Suprapubic skin (tissue), 4 donors: ENCODE results near the gene LATS2. TPM values are rescaled to one million over a fixed set of nuclear protein-coding genes. Genes with fewer than 3 reads are reported as not detected.

Experiments
- DNase-seq, 2 donors: peaks; one replicate each; pipeline ENCODE4 v3.0.0-alpha.2; 2019; ENCODE audit warnings: low spot score in 2 of 2
- H3K27ac ChIP-seq: fragments of 200-600 bp; sonication (generic); one replicate; pipeline ENCODE4 v1.5.1; 2019
- H3K27me3 ChIP-seq: fragments of 200-600 bp; sonication (generic); one replicate; pipeline ENCODE4 v1.5.1; 2019
- H3K36me3 ChIP-seq: fragments of 200-600 bp; sonication (generic); one replicate; pipeline ENCODE4 v1.5.1; 2019
- H3K4me1 ChIP-seq: fragments of 200-600 bp; sonication (generic); one replicate; pipeline ENCODE4 v1.5.1; 2019
- H3K4me3 ChIP-seq: fragments of 200-600 bp; sonication (generic); one replicate; pipeline ENCODE4 v1.5.1; 2019; ENCODE audit warnings: mild to moderate bottlenecking
- H3K9me3 ChIP-seq: fragments of 200-600 bp; sonication (generic); one replicate; pipeline ENCODE4 v1.5.1; 2019
- EP300 ChIP-seq: sonication (generic); formaldehyde crosslinking; IDR thresholded peaks from one replicate; pipeline ENCODE4 v1.6.1; 2017; ENCODE audit warnings: antibody characterized with exemption
- POLR2A ChIP-seq, 2 donors: fragments of 450-650 bp; IDR thresholded peaks; one replicate each; pipeline ENCODE4 v1.6.1; 2017; ENCODE audit warnings: antibody characterized with exemption in 2 of 2, mild to moderate bottlenecking in 2 of 2, moderate library complexity in 2 of 2
- POLR2AphosphoS5 ChIP-seq, 3 donors: sonication (generic); formaldehyde crosslinking; IDR thresholded peaks; one replicate each; pipeline ENCODE4 v1.6.1; 2017; ENCODE audit warnings: antibody characterized with exemption in 3 of 3
- WGBS: methylation state at CpG from one replicate; pipeline ENCODE4 v1.1.5; 2018; 5-methylcytosine and 5-hydroxymethylcytosine counted together
- total RNA-seq, 4 donors: library from RNA; depleted of rRNA; stranded (reverse); fragments of >200 nt; gene quantifications; one replicate each; pipeline ENCODE4 v1.1.0, GENCODE V29; 2016
- TF ChIP-seq, protein P1 (sequence below), 2 donors: fragments of 200-600 bp in 1 of 2; fragments of 450-650 bp in 1 of 2; sonication (generic) in 1 of 2; IDR thresholded peaks; one replicate each; pipeline ENCODE4 v1.5.1; 2016 to 2019; ENCODE audit warnings: antibody characterized with exemption in 2 of 2, mild to moderate bottlenecking in 1 of 2, moderate library complexity in 1 of 2

Gene LATS2
- total RNA-seq, 4 donors from 2014 or later: 11.5 to 21.6 (median 16.3) TPM

DNA sequence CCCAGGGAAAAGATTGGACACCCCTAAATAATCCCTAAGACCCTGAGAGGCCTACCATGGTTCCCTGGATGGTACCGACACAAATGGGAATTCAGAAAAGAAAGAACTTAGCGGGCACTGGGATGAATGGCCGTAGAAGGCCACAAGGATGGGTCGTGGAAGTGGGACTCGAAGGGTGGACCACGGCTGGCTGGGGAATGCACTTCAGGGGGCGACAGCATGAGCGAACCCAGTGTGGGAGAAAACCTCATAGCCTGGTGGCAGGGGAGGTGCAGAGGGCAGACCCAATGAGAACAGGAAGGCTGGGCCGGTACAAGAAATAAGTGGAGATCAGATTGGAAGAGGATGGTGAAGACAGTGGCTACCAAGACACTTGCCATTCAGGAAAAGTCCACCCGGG, 28.7 kb downstream of the LATS2 start:
- Histone ChIP-seq H3K27ac (peak overlapping the region; percentile 84), H3K4me1 (peaks cover 36% of the 10 kb centered on the region), H3K9me3 (no peaks in the 10 kb centered on the region), H3K36me3 (no peaks in the 10 kb centered on the region), H3K27me3 (no peaks in the 10 kb centered on the region), H3K4me3 (peak overlapping the region; percentile 20)
- DNase-seq: no peak
- whole genome bisulfite sequencing: 92% methylated on average over 10 of the region's 10 CpGs
- no peak for TF ChIP-seq EP300
- TF ChIP-seq, protein P1, sequence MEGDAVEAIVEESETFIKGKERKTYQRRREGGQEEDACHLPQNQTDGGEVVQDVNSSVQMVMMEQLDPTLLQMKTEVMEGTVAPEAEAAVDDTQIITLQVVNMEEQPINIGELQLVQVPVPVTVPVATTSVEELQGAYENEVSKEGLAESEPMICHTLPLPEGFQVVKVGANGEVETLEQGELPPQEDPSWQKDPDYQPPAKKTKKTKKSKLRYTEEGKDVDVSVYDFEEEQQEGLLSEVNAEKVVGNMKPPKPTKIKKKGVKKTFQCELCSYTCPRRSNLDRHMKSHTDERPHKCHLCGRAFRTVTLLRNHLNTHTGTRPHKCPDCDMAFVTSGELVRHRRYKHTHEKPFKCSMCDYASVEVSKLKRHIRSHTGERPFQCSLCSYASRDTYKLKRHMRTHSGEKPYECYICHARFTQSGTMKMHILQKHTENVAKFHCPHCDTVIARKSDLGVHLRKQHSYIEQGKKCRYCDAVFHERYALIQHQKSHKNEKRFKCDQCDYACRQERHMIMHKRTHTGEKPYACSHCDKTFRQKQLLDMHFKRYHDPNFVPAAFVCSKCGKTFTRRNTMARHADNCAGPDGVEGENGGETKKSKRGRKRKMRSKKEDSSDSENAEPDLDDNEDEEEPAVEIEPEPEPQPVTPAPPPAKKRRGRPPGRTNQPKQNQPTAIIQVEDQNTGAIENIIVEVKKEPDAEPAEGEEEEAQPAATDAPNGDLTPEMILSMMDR (IDR thresholded peaks at IDR 0.05): no peak

DNA sequence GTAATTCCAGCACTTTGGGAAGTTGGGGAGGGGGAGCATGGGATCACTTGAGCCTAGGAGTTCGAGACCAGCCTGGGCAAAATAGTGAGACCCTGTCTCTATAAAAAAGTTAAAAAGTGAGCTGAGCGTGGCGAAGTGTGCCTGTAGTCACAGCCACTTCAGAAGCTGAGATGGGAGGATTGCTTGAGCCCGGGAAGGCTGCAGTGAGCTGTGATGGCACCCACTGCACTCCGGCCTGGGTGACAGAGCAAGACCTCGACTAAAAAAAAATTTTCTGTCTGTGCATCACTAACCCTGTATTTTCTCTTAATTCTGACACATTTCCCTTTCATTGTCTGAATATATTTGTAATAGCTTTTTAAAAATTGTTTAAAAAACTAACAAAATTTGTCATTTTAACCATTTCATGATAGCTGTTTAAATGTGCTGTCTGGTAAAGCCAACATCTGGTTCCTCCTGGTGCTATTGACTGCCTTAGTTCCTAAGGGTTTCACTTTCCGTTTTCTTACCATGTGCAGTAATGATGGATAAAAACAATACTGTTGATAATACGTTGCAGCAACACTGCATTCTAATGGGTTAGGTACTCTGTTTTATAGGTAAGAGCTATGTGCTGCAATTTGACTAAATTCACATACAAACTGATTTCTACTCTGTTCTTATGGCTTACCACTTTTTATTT, 29.7 kb downstream of the LATS2 start:
- H3K36me3 ChIP-seq: no peaks in the 10 kb centered on the region
- H3K4me3 ChIP-seq: no peak overlapping the region
- H3K27me3 ChIP-seq: no peaks in the 10 kb centered on the region
- peaks cover 36% of the 10 kb centered on the region for H3K4me1 ChIP-seq
- WGBS: 88% methylated on average over 8 of the region's 8 CpGs
- no peak overlapping the region for H3K27ac ChIP-seq
- TF ChIP-seq POLR2A (IDR thresholded peaks at IDR 0.05) (no peak), EP300 (no peak), POLR2AphosphoS5 (IDR thresholded peaks at IDR 0.05) (no peak)
- TF ChIP-seq, protein P1 (IDR thresholded peaks at IDR 0.05): no peak
- no peak for DNase-seq
- H3K9me3 ChIP-seq: no peaks in the 10 kb centered on the region

DNA sequence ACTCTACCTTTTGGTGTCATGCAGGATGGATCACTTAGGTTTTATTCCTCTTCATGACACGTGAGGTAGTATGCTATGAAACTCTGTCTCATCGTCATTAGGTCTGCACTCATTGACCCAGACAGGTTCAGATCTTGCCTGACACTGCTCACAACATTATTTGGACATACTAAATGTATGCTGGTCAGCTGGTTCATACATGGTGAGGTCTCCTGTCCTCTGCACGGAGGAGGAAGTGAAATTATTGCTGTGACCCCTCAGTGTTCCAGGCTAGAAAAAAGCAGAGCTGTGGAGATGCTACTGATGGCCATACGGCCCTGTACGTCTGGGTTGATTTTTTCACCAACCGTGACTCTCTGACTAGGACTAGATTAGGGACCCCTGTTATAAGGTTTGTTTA, 35.8 kb downstream of the LATS2 start:
- Histone ChIP-seq H3K4me1 (no peaks in the 10 kb centered on the region), H3K9me3 (no peaks in the 10 kb centered on the region), H3K27ac (no peak overlapping the region), H3K27me3 (no peaks in the 10 kb centered on the region), H3K36me3 (no peaks in the 10 kb centered on the region), H3K4me3 (no peak overlapping the region)
- no peak for DNase-seq
- no peak for TF ChIP-seq EP300
- TF ChIP-seq POLR2A (IDR thresholded peaks at IDR 0.05): no peak
- TF ChIP-seq, protein P1 (IDR thresholded peaks at IDR 0.05): no peak
- no peak for TF ChIP-seq POLR2AphosphoS5 (IDR thresholded peaks at IDR 0.05)
- 97% methylated on average over 6 of the region's 6 CpGs for WGBS

DNA sequence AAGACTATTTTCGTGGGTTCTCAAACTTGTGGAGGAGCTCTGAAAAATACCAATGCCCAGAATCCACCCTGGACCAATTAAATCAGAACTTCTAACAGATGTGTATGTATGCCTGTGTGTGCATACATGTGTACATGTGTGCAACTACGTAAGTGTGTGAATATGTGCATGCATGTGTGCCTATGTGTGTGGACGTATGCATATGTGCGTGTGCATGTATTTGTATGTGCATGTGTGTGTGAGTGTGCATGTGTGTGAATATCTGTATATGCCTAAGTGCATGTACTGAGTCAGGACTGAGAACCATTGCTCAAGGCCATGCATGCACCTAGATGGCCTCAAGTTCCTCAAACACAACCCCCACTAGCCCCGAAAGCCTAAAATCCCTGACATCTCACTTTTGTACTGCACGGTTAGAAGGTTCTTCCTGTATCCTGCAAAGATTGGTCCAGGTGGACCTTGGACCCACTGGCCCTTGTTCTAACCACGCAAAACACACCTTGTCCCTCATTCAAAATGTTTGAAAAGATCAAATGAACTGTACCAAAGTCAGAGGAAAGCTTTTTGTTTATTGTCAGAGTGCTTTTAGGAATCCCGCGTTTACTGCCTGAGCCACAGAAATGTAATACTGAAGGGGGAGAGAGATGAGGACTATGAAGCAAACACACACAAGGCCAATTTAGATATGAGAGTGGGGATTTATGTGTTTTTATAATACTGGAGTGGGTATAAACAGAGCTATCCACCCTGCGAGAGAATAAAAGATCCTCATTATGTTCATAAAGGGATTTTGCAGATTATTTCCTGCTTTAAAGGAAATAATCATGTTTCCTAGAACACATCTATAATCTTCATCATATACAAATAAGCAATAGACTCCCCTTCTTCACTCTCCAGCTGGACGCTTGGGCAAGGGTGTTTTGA, 39.1 kb downstream of the LATS2 start:
- H3K27ac ChIP-seq: no peak overlapping the region
- 85% methylated on average over 11 of the region's 11 CpGs for WGBS

More for the DNA sequence above, 39.1 kb downstream of the LATS2 start:
- peaks cover 3% of the 10 kb centered on the region for H3K4me1 ChIP-seq
- DNase-seq: no peak
- TF ChIP-seq POLR2A (IDR thresholded peaks at IDR 0.05) (no peak), EP300 (no peak), POLR2AphosphoS5 (IDR thresholded peaks at IDR 0.05) (no peak)
- TF ChIP-seq, protein P1 (IDR thresholded peaks at IDR 0.05): no peak
- H3K4me3 ChIP-seq: no peak overlapping the region
- H3K27me3 ChIP-seq: no peaks in the 10 kb centered on the region
- no peaks in the 10 kb centered on the region for H3K9me3 ChIP-seq
- H3K36me3 ChIP-seq: no peaks in the 10 kb centered on the region
